Hepatocyte (in vitro differentiated cells): Measurements from ENCODE around the gene SH3TC2. TPM values are rescaled to one million over a fixed set of nuclear protein-coding genes. Genes with fewer than 3 reads are reported as not detected.

Experiments used
- DNase-seq: peaks from one replicate; pipeline ENCODE4 v3.0.0-alpha.2; 2016; ENCODE audit warnings: low spot score
- H2AFZ ChIP-seq: fragments of 200-600 bp; sonication (generic); 2 replicates; pipeline ENCODE4 v1.6.0; 2016; ENCODE audit warnings: antibody characterized with exemption, mild to moderate bottlenecking
- H3K27ac ChIP-seq: fragments of 200-600 bp; sonication (generic); 2 replicates; pipeline ENCODE4 v1.5.1; 2016; ENCODE audit warnings: mild to moderate bottlenecking
- H3K27me3 ChIP-seq: fragments of 200-600 bp; sonication (generic); 2 replicates; pipeline ENCODE4 v1.6.1; 2016
- H3K36me3 ChIP-seq: fragments of 200-600 bp; sonication (generic); replicated peaks from 2 replicates; pipeline ENCODE4 v1.5.1; 2016; ENCODE audit warnings: low read depth; ENCODE audit not compliant: insufficient read depth
- H3K4me1 ChIP-seq: fragments of 200-600 bp; sonication (generic); 2 replicates; pipeline ENCODE4 v1.5.1; 2016; ENCODE audit warnings: mild to moderate bottlenecking, moderate library complexity; ENCODE audit not compliant: insufficient read depth
- H3K4me2 ChIP-seq: fragments of 200-600 bp; sonication (generic); 2 replicates; pipeline ENCODE4 v1.6.0; 2016
- H3K4me3 ChIP-seq: fragments of 200-600 bp; sonication (generic); 2 replicates; pipeline ENCODE4 v1.5.1; 2016; ENCODE audit warnings: mild to moderate bottlenecking
- H3K79me2 ChIP-seq: fragments of 200-600 bp; sonication (generic); 2 replicates; pipeline ENCODE4 v1.6.0; 2017; ENCODE audit warnings: mild to moderate bottlenecking
- H3K9me2 ChIP-seq: fragments of 200-600 bp; sonication (generic); replicated peaks from 2 replicates; pipeline ENCODE4 v1.6.0; 2017; ENCODE audit warnings: mild to moderate bottlenecking; ENCODE audit not compliant: insufficient read depth
- H3K9me3 ChIP-seq: fragments of 200-600 bp; sonication (generic); 2 replicates; pipeline ENCODE4 v1.5.1; 2016; ENCODE audit warnings: low read depth, mild to moderate bottlenecking
- H4K20me1 ChIP-seq: fragments of 200-600 bp; sonication (generic); 2 replicates; pipeline ENCODE4 v1.6.0; 2016; ENCODE audit warnings: mild to moderate bottlenecking; ENCODE audit not compliant: insufficient read depth, poor library complexity, severe bottlenecking
- CTCF ChIP-seq: fragments of 200-600 bp; sonication (generic); IDR thresholded peaks from 2 replicates; pipeline ENCODE4 v1.5.1; 2016; ENCODE audit warnings: antibody characterized with exemption, mild to moderate bottlenecking; ENCODE audit not compliant: poor library complexity
- EZH2 ChIP-seq: fragments of 200-600 bp; sonication (generic); IDR thresholded peaks from 2 replicates; pipeline ENCODE4 v1.6.1; 2016; ENCODE audit warnings: antibody characterized with exemption, mild to moderate bottlenecking, borderline replicate concordance
- EZH2phosphoT487 ChIP-seq: fragments of 200-600 bp; sonication (generic); IDR thresholded peaks from one replicate; pipeline ENCODE4 v1.6.1; 2018; ENCODE audit warnings: antibody characterized with exemption, mild to moderate bottlenecking, low read depth, moderate library complexity; ENCODE audit not compliant: unreplicated experiment, severe bottlenecking
- WGBS: methylation state at CpG from one replicate; pipeline ENCODE4 v1.1.6; 2016; ENCODE audit warnings: low lambda C conversion rate; ENCODE audit errors: missing lambda C conversion rate; 5-methylcytosine and 5-hydroxymethylcytosine counted together
- polyA plus RNA-seq: library from polyadenylated mRNA; unstranded; fragments of >200 nt; fragmentation: Nextera tagmentation; extraction: Ambion mirVana; gene quantifications from 2 replicates; pipeline ENCODE4 v1.2.1, GENCODE V29; 2016
- total RNA-seq: library from RNA; depleted of rRNA; stranded (reverse); fragments of >200 nt; gene quantifications from 2 replicates; pipeline ENCODE4 v1.2.3, GENCODE V29; 2014

The SH3TC2 gene
- total and polyA plus RNA-seq, 2 experiments from 2014 or later = 2.2 to 3.5 TPM

GRCh38 chr5:149019679-149020078 lies 43.2 kb downstream of the SH3TC2 start:
- Histone ChIP-seq H3K36me3 (no peaks in the 10 kb centered on the region), H3K9me3 (no peaks in the 10 kb centered on the region), H4K20me1 (no peaks in the 10 kb centered on the region), H3K4me1 (peaks cover 7% of the 10 kb centered on the region), H3K79me2 (no peaks in the 10 kb centered on the region), H3K27ac (no peak overlapping the region), H3K4me3 (no peak overlapping the region), H3K4me2 (peak overlapping the region; percentile 0), H2AFZ (no peak overlapping the region), H3K27me3 (no peaks in the 10 kb centered on the region), H3K9me2 (no peaks in the 10 kb centered on the region)
- no peak for DNase-seq
- TF ChIP-seq EZH2 (no peak), EZH2phosphoT487 (no peak), CTCF (no peak)
- WGBS = 50% methylated on average over 4 of the region's 4 CpGs

- peak overlapping the region; percentile 0 for H3K4me2 ChIP-seq
- no peak for TF ChIP-seq EZH2
- no peak for TF ChIP-seq EZH2phosphoT487
- no peak for TF ChIP-seq CTCF
- no peak overlapping the region for H3K4me3 ChIP-seq
- no peaks in the 10 kb centered on the region for H3K79me2 ChIP-seq
- H3K9me2 ChIP-seq = no peaks in the 10 kb centered on the region
- peak; percentile 25 for DNase-seq
- H3K9me3 ChIP-seq = no peaks in the 10 kb centered on the region
- H3K4me1 ChIP-seq = peaks cover 7% of the 10 kb centered on the region
- H3K27ac ChIP-seq = no peak overlapping the region
- no peak overlapping the region for H2AFZ ChIP-seq
- H3K27me3 ChIP-seq = no peaks in the 10 kb centered on the region
- WGBS = 21% methylated on average over 2 of the region's 2 CpGs
- no peaks in the 10 kb centered on the region for H3K36me3 ChIP-seq
- H4K20me1 ChIP-seq = no peaks in the 10 kb centered on the region
These were observed 43.9 kb downstream of the SH3TC2 start for GRCh38 chr5:149018909-149019443.

- H3K4me2 ChIP-seq = no peak overlapping the region
- no peaks in the 10 kb centered on the region for H3K36me3 ChIP-seq
- H3K9me2 ChIP-seq = no peaks in the 10 kb centered on the region
- H3K79me2 ChIP-seq = no peaks in the 10 kb centered on the region
- H4K20me1 ChIP-seq = no peaks in the 10 kb centered on the region
- H3K27ac ChIP-seq = no peak overlapping the region
- no peaks in the 10 kb centered on the region for H3K27me3 ChIP-seq
- H3K9me3 ChIP-seq = no peaks in the 10 kb centered on the region
- DNase-seq = no peak
- peaks cover 7% of the 10 kb centered on the region for H3K4me1 ChIP-seq
- 83% methylated on average over 1 of the region's 1 CpG for WGBS
- H3K4me3 ChIP-seq = no peak overlapping the region
- H2AFZ ChIP-seq = no peak overlapping the region
- TF ChIP-seq EZH2phosphoT487 (no peak), EZH2 (no peak), CTCF (no peak)
These were observed 45.2 kb downstream of the SH3TC2 start for GRCh38 chr5:149017636-149018035.
